ENCODE data around the gene KCNJ14. TPM values are rescaled to one million over a fixed set of nuclear protein-coding genes. Genes with fewer than 3 reads are reported as not detected.

KCNJ14 gene
- total and polyA plus RNA-seq, 3 experiments from 2014 or later, result 0.12 to 2.0 (median 1.8) TPM

DNA sequence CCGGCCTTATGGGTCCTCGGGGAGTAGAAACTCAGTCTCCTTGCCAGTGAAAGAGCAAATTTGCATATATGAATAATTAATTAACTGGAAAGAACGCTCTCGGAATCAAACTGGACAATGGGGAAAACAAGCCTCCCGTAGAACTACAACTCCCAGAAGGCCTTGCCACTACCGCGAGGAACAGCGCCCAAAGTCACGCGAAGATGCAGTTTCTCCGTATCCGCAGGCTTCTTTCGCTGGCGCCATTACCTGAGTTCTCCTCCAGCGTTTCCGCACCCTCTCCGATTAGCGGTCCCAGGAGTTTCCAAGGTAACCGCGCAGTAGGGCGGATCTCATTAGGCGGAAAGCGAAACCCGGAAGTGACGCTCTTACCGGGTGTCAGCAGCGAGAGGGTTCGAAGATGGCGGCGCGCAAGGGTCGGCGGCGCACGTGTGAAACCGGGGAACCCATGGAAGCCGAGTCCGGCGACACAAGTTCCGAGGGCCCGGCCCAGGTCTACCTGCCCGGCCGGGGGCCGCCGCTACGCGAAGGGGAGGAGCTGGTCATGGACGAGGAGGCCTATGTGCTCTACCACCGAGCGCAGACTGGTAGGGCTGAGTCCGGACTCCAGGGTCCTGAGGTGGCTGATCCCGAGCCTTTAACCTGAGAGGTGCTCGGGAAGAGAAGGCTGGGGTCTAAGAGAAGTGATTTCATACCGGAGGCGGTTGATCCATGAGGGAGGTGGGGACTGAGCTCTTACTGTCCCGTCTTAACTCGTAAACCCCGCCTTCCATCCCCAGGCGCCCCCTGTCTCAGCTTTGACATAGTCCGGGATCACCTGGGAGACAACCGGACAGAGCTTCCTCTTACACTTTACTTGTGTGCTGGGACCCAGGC lies 9.5 kb upstream of the KCNJ14 start, which contains the start of gene GRWD1:
Gene GRWD1, plus strand, starts transcription at position 378 of the 876 bp plus-strand sequence. Its CDS starts 23 bp downstream, at position 401.
- DNase-seq, result peak; percentile 83 to 97 (median 90)
- Histone ChIP-seq H3K27ac (ENCODE audit: low read depth, low read length) (peak within 1 kb of the TSS; percentile 78), H3K9me3 (ENCODE audit: low read length) (no peaks in the 10 kb centered on the region), H3K36me3 (ENCODE audit: insufficient read depth, low read length) (peaks cover 23% of the 10 kb centered on the region), H3K4me1 (ENCODE audit: insufficient read depth, low read length) (peaks cover 19% of the 10 kb centered on the region), H3K27me3 (ENCODE audit: insufficient read depth, low read length, poor library complexity, severe bottlenecking) (peaks cover 13% of the 10 kb centered on the region), H3K4me3 (ENCODE audit: low read length) (peak within 1 kb of the TSS; percentile 83)
- H3K9me3 Mint-ChIP-seq, result peaks cover 0 to 1% (median 0%) of the 10 kb centered on the region in 5 donors
- peaks cover 16 to 17% of the 10 kb centered on the region in 2 donors for H3K27me3 Mint-ChIP-seq
- H3K4me3 Mint-ChIP-seq, result peak within 1 kb of the TSS; percentile 87 to 98 (median 96)
- H3K27ac Mint-ChIP-seq, result peak within 1 kb of the TSS; percentile 83 to 99 (median 98)
- peaks cover 28 to 49% (median 41%) of the 10 kb centered on the region in 3 donors for H3K4me1 Mint-ChIP-seq
- CTCF ChIA-PET, result interaction anchor here (1.4 kb wide), 1 partner anchor 139 kb away, joined by 3 read pairs; no protein-coding TSS in a partner anchor
- POLR2A ChIA-PET, result interaction anchor here (0.5 to 1.2 kb wide), 4 partner anchors 8 to 113 kb away, joined by 3 to 5 read pairs (median 4); no protein-coding TSS in a partner anchor
- H3K36me3 Mint-ChIP-seq, result peaks cover 9 to 50% (median 10%) of the 10 kb centered on the region in 3 donors

DNA sequence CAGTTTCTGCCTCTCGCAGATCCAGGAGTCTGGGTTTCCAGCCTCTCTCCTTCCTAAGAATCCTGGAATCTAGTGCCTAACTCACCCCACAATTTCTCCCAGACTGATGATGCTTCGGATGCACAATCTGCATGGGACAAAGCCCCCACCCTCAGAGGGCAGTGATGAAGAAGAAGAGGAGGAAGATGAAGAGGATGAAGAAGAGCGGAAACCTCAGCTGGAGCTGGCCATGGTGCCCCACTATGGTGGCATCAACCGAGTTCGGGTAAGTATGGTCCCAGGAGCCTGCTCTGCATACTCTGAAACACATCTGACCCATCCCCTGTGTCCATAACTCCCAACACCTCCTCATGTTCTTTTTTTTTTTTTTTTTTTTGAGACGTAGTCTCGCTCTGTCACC lies 8.8 kb upstream of the KCNJ14 start:
- H3K4me1 Mint-ChIP-seq, result peaks cover 28 to 49% (median 41%) of the 10 kb centered on the region in 3 donors
- H3K4me1 ChIP-seq (ENCODE audit: insufficient read depth, low read length), result peaks cover 19% of the 10 kb centered on the region
- CTCF ChIA-PET, result interaction anchor here (1.4 kb wide), 1 partner anchor 138 kb away, joined by 3 read pairs; no protein-coding TSS in a partner anchor
- H3K4me3 Mint-ChIP-seq, result peak overlapping the region; percentile 87 to 98 (median 96)
- H3K27ac ChIP-seq (ENCODE audit: low read depth, low read length), result peak overlapping the region; percentile 78
- H3K27me3 ChIP-seq (ENCODE audit: insufficient read depth, low read length, poor library complexity, severe bottlenecking), result peaks cover 12% of the 10 kb centered on the region
- H3K36me3 Mint-ChIP-seq, result peaks cover 9 to 58% (median 10%) of the 10 kb centered on the region in 3 donors
- no peak for DNase-seq
- peaks cover 13 to 16% of the 10 kb centered on the region in 2 donors for H3K27me3 Mint-ChIP-seq
- H3K36me3 ChIP-seq (ENCODE audit: insufficient read depth, low read length), result peaks cover 30% of the 10 kb centered on the region
- POLR2A ChIA-PET, result interaction anchor here (0.6 kb wide), 1 partner anchor 7 kb away, joined by 5 read pairs; no protein-coding TSS in a partner anchor
- peaks cover 0 to 1% (median 0%) of the 10 kb centered on the region in 5 donors for H3K9me3 Mint-ChIP-seq
- H3K9me3 ChIP-seq (ENCODE audit: low read length), result no peaks in the 10 kb centered on the region
- H3K27ac Mint-ChIP-seq, result peak overlapping the region; percentile 29 to 98 (median 96)
- H3K4me3 ChIP-seq (ENCODE audit: low read length), result peak overlapping the region; percentile 83

DNA sequence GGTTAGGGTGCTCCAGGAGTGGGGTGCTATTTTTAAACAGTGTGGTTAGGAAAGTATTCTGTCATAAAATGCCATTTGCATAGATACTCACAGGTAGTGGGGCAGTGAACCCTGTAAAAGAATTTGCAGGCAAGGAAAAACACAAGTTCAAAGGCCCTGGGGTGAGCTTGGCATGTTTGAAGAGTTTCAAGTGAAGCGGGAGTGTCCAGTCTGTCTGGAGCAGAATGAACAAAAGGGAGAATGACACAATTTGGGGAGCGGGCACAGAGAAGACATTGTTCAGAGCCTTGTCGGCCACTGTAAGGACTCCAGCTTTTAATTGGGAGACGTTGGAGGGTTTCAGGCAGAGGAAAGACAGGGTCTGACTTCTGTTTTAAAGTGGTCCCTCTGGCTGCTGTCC lies 6.8 kb upstream of the KCNJ14 start:
- Histone ChIP-seq H3K4me3 (ENCODE audit: low read length) (no peak overlapping the region), H3K4me1 (ENCODE audit: insufficient read depth, low read length) (peaks cover 19% of the 10 kb centered on the region), H3K36me3 (ENCODE audit: insufficient read depth, low read length) (peaks cover 46% of the 10 kb centered on the region), H3K27ac (ENCODE audit: low read depth, low read length) (no peak overlapping the region), H3K9me3 (ENCODE audit: low read length) (no peaks in the 10 kb centered on the region), H3K27me3 (ENCODE audit: insufficient read depth, low read length, poor library complexity, severe bottlenecking) (peaks cover 5% of the 10 kb centered on the region)
- H3K36me3 Mint-ChIP-seq, result peaks cover 9 to 76% (median 13%) of the 10 kb centered on the region in 3 donors
- POLR2A ChIA-PET, result no interaction called here
- peaks cover 0 to 1% (median 0%) of the 10 kb centered on the region in 5 donors for H3K9me3 Mint-ChIP-seq
- no peak for DNase-seq
- peaks cover 6 to 8% of the 10 kb centered on the region in 2 donors for H3K27me3 Mint-ChIP-seq
- CTCF ChIA-PET, result no interaction called here
- peaks cover 28 to 44% (median 41%) of the 10 kb centered on the region in 3 donors for H3K4me1 Mint-ChIP-seq
- H3K4me3 Mint-ChIP-seq, result no peak overlapping the region
- no peak overlapping the region for H3K27ac Mint-ChIP-seq

DNA sequence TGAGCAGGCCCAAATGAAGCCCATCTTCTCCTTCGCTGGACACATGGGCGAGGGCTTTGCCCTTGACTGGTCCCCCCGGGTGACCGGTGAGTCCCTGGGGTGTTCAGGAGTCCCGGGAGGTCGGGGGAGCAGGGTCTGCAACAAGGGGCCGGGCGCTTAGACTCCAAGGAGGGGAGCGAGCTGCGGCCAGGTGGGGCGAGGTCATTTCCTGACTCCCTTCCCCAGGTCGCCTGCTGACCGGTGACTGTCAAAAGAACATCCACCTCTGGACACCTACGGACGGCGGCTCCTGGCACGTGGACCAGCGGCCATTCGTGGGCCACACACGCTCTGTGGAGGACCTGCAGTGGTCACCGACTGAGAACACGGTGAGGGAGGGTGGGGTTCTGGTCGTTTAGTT lies 4.9 kb upstream of the KCNJ14 start:
- ChIA-PET CTCF (interaction anchor here (1.1 kb wide), 1 partner anchor 39 kb away, joined by 4 read pairs; no protein-coding TSS in a partner anchor), POLR2A (no interaction called here)
- H3K27me3 ChIP-seq (ENCODE audit: insufficient read depth, low read length, poor library complexity, severe bottlenecking), result no peaks in the 10 kb centered on the region
- Mint-ChIP-seq H3K36me3 (peaks cover 15 to 89% (median 19%) of the 10 kb centered on the region in 3 donors), H3K9me3 (no peaks in the 10 kb centered on the region), H3K4me1 (peaks cover 17 to 37% (median 35%) of the 10 kb centered on the region in 3 donors), H3K4me3 (no peak overlapping the region), H3K27me3 (peaks cover 0 to 2% of the 10 kb centered on the region in 2 donors), H3K27ac (no peak overlapping the region)
- H3K9me3 ChIP-seq (ENCODE audit: low read length), result no peaks in the 10 kb centered on the region
- H3K4me3 ChIP-seq (ENCODE audit: low read length), result no peak overlapping the region
- DNase-seq, result no peak
- H3K36me3 ChIP-seq (ENCODE audit: insufficient read depth, low read length), result peaks cover 50% of the 10 kb centered on the region
- no peak overlapping the region for H3K27ac ChIP-seq (ENCODE audit: low read depth, low read length)
- peaks cover 5% of the 10 kb centered on the region for H3K4me1 ChIP-seq (ENCODE audit: insufficient read depth, low read length)

DNA sequence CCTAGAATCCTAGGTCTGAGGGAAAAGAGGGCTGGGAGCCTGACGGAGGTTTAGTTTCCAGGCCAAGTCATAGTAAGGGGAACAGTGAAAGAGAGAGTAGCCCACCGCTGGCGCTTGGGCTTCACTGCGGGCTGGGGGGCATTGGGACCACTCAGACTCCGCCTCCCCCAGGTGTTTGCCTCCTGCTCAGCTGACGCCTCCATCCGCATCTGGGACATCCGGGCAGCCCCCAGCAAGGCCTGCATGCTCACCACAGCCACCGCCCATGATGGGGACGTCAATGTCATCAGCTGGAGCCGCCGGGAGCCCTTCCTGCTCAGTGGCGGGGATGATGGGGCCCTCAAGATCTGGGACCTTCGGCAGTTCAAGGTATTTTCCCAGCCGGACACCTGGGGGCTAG lies 4.5 kb upstream of the KCNJ14 start:
- Histone ChIP-seq H3K36me3 (ENCODE audit: insufficient read depth, low read length) (peaks cover 50% of the 10 kb centered on the region), H3K4me1 (ENCODE audit: insufficient read depth, low read length) (peaks cover 5% of the 10 kb centered on the region), H3K4me3 (ENCODE audit: low read length) (no peak overlapping the region), H3K27me3 (ENCODE audit: insufficient read depth, low read length, poor library complexity, severe bottlenecking) (no peaks in the 10 kb centered on the region), H3K27ac (ENCODE audit: low read depth, low read length) (no peak overlapping the region), H3K9me3 (ENCODE audit: low read length) (no peaks in the 10 kb centered on the region)
- POLR2A ChIA-PET, result no interaction called here
- CTCF ChIA-PET, result interaction anchor here (1.1 kb wide), 1 partner anchor 39 kb away, joined by 4 read pairs; no protein-coding TSS in a partner anchor
- Mint-ChIP-seq H3K27me3 (no peaks in the 10 kb centered on the region), H3K27ac (no peak overlapping the region), H3K4me3 (no peak overlapping the region), H3K36me3 (peaks cover 15 to 88% (median 19%) of the 10 kb centered on the region in 3 donors), H3K9me3 (no peaks in the 10 kb centered on the region), H3K4me1 (peaks cover 13 to 33% (median 31%) of the 10 kb centered on the region in 3 donors)
- DNase-seq, result no peak

DNA sequence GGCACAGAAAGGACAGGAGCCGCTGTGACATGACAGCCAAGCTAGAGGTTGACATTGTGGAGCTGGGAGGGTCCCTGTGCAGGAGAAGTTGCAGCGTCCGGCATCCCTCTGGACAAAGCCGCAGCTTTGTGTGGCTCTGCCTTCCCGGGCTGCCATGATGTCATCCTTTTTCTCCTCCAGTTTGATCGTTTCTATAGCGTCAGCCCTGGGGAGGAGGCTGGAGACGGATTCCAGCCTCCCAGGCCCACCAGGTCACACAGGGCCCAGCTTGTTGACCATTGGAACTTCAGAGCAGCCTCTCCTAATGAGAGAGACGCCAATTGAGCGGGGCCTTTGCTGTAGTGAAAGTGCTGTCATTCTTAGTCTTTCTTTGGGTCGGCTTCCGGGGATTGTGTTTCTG lies 3.8 kb upstream of the KCNJ14 start:
- ChIA-PET CTCF (interaction anchor here (1.1 kb wide), 1 partner anchor 38 kb away, joined by 4 read pairs; no protein-coding TSS in a partner anchor), POLR2A (no interaction called here)
- H3K27me3 ChIP-seq (ENCODE audit: insufficient read depth, low read length, poor library complexity, severe bottlenecking), result no peaks in the 10 kb centered on the region
- Mint-ChIP-seq H3K4me1 (peaks cover 11 to 25% (median 23%) of the 10 kb centered on the region in 3 donors), H3K9me3 (no peaks in the 10 kb centered on the region), H3K27me3 (no peaks in the 10 kb centered on the region), H3K4me3 (no peak overlapping the region), H3K27ac (no peak overlapping the region), H3K36me3 (peaks cover 15 to 86% (median 19%) of the 10 kb centered on the region in 3 donors)
- H3K27ac ChIP-seq (ENCODE audit: low read depth, low read length), result no peak overlapping the region
- peaks cover under 1% of the 10 kb centered on the region for H3K4me1 ChIP-seq (ENCODE audit: insufficient read depth, low read length)
- H3K36me3 ChIP-seq (ENCODE audit: insufficient read depth, low read length), result peaks cover 50% of the 10 kb centered on the region
- H3K4me3 ChIP-seq (ENCODE audit: low read length), result no peak overlapping the region
- H3K9me3 ChIP-seq (ENCODE audit: low read length), result no peaks in the 10 kb centered on the region
- DNase-seq, result no peak

DNA sequence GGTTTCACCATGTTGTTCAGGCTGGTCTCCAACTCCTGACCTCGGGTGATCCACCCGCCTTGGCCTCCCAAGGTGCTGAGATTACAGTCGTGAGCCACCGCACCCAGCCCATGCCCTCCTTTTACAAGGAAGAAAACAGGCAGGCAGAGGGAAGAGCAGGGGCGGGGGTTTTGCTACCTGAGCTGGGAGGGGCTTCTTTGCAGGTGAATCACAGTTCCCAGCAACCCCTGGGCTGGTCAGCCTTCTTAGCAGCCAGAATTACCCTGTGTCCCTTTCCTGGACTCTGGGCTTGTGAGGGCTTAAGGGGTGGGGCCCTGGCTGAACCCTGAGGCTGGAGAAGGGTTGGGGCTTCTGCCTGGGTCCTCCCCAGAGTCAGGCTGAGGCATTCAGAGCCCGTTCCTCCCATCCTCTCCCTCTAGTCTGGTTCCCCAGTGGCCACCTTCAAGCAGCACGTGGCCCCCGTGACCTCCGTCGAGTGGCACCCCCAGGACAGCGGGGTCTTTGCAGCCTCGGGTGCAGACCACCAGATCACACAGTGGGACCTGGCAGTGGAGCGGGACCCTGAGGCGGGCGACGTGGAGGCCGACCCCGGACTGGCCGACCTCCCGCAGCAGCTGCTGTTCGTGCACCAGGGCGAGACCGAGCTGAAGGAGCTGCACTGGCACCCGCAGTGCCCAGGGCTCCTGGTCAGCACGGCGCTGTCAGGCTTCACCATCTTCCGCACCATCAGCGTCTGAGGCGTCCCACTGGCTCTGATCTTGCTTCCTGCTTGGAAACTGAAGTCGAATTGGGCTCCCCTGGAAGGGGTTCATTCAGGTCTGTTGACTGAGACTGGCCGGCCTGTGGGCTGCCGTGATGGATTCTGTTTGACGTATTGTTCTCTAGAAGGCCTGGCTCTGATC lies 2.8 kb upstream of the KCNJ14 start:
- peaks cover 50% of the 10 kb centered on the region for H3K36me3 ChIP-seq (ENCODE audit: insufficient read depth, low read length)
- Mint-ChIP-seq H3K36me3 (peaks cover 12 to 87% (median 19%) of the 10 kb centered on the region in 3 donors), H3K4me3 (peak overlapping the region in 1 of 7 donors; percentile 16)

More for the DNA sequence above, 2.8 kb upstream of the KCNJ14 start:
- H3K4me3 ChIP-seq (ENCODE audit: low read length), result no peak overlapping the region
- H3K4me1 Mint-ChIP-seq, result peaks cover 11 to 21% (median 20%) of the 10 kb centered on the region in 3 donors
- ChIA-PET POLR2A (no interaction called here), CTCF (no interaction called here)
- H3K27me3 ChIP-seq (ENCODE audit: insufficient read depth, low read length, poor library complexity, severe bottlenecking), result no peaks in the 10 kb centered on the region
- no peaks in the 10 kb centered on the region for H3K9me3 ChIP-seq (ENCODE audit: low read length)
- H3K4me1 ChIP-seq (ENCODE audit: insufficient read depth, low read length), result no peaks in the 10 kb centered on the region
- no peak overlapping the region for H3K27ac ChIP-seq (ENCODE audit: low read depth, low read length)
- peak overlapping the region in 1 of 8 donors; percentile 47 for H3K27ac Mint-ChIP-seq
- DNase-seq, result no peak
- no peaks in the 10 kb centered on the region for H3K9me3 Mint-ChIP-seq
- no peaks in the 10 kb centered on the region for H3K27me3 Mint-ChIP-seq

Data from CD8-positive, alpha-beta memory T cell (primary cell).